Ammon's horn (tissue), 1 donor: Measurements from ENCODE around the gene CRAT.

Source experiments
- DNase-seq: peaks from one replicate; pipeline ENCODE4 v3.0.0-alpha.2; 2016; ENCODE audit warnings: low spot score

CRAT gene

DNA sequence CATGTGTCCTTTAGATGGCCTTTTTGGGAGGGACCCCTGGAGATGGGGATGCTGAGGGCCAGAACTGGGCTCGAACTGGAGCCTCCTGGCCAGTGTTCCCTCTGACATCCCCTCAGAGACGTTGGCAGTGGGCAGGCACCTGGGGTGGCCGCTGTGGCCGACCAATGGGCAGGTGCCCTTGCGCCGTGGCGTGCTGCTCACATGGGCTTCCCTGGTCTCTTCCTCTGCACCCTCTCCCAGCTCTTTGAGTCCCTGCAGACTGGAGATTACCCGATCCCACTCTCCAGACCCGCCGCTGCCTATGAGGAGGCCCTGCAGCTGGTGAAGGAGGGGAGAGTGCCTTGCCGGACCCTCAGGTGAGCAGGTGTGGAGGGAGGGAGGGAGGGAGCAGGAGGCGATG is 49.6 kb downstream of the CRAT start:
- DNase-seq: no peak

DNA sequence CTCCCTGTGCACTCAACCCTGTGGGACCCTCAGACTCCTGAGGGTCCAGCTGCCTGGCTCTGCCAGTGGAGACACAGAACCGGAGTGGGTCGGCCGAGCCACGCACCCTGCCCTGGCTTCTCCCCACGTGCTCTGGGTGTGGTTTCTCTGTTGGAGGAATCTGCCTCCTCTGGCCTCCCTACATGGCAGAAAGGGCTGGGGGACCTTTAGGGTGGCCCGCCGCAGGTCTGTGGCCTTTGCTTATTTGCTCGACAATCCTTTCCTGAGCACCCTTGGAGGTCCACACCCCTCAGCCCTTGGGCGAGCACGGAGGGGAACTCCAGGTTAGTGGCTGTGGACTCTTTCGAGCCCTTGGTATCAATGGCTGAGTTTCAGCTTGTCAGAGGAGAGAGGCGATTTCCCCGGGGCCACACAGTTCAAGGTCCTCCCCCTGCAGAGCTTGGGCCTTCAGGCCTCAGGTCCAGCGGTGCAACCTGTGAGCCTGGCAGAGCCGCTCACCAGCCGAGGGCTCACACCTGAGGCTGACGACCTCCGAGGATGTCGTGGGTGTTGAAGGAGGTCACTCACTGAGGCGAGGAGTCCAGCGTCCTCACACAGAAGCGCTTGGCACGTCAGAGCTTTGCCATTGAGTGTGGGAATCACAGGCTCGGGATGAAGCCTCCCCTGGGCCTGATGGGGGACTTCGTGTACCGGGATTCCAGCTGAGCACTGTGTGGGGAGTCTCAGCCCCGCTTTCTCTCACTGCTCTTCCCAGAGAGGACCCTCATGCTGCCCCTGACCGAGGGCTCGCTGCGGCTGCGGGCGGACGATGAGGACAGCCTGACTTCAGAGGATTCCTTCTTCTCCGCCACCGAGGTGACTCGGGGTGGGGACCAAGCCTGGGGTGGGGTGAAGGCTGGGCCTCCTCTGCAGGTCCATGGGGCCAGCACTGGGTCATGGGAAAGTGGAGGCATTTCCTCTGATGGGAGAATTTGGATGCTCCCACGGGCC is 50.5 kb downstream of the CRAT start:
- no peak for DNase-seq

GRCh38 chr9:129058965-129059795 is 51.4 kb downstream of the CRAT start:
- no peak for DNase-seq

- DNase-seq: no peak
Observed at GRCh38 chr9:129054163-129054851, 56.3 kb downstream of the CRAT start.

DNA sequence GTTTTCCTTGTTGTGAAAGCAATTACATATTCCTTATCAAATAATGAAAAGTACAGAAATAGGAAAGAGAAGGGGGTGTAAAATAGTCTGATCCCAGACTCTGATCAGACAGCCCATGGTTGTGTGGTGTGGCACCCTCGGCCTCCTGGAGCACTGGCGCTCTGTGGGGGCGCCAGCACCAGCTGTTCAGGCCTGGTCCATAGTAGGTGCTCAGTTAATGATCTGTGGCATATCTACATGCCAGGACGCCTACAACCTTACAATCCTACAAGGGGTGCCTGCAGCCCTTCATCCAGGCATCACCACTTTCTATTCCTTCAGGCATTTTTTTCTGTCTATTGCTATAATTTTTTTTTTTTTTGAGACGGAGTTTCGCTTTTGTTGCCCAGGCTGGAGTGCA is 57.6 kb downstream of the CRAT start:
- DNase-seq: no peak

DNA sequence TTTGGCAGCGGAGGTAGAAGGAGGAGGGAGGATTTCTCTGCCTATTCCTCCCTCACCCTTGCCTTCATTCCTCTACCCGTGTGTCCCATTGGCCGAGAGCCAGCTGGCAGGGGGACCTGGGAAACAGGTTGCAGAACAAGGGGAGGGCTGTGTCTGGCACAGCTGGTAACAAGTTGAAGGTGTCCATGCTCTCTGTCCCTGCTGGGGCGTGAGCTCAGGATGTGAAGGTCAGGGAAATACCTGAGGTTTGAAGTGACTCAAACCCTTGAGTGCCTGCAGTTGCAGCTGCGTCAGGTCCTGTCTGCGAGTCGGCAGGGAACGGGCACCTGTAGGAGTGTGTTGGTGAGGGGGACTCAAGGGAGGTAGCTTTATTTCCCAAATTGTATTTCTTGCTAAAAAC is 58.0 kb downstream of the CRAT start:
- no peak for DNase-seq
